ENCODE measurements around the gene ZSCAN5C.

GRCh38 chr19:56174550-56174949 is 27.5 kb upstream of the ZSCAN5C start:
- TF ChIP-seq, protein P1, sequence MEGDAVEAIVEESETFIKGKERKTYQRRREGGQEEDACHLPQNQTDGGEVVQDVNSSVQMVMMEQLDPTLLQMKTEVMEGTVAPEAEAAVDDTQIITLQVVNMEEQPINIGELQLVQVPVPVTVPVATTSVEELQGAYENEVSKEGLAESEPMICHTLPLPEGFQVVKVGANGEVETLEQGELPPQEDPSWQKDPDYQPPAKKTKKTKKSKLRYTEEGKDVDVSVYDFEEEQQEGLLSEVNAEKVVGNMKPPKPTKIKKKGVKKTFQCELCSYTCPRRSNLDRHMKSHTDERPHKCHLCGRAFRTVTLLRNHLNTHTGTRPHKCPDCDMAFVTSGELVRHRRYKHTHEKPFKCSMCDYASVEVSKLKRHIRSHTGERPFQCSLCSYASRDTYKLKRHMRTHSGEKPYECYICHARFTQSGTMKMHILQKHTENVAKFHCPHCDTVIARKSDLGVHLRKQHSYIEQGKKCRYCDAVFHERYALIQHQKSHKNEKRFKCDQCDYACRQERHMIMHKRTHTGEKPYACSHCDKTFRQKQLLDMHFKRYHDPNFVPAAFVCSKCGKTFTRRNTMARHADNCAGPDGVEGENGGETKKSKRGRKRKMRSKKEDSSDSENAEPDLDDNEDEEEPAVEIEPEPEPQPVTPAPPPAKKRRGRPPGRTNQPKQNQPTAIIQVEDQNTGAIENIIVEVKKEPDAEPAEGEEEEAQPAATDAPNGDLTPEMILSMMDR (IDR thresholded peaks at IDR 0.05) = no peak
- no peak for TF ChIP-seq POLR2A (IDR thresholded peaks at IDR 0.05)

Data from vagina (tissue), 2 donors.